ENCODE data around the gene GPM6B. TPM values are rescaled to one million over a fixed set of nuclear protein-coding genes. Genes with fewer than 3 reads are reported as not detected.

Gene GPM6B
- total RNA-seq, 1 donor from 2014 or later: 516 TPM

- DNase-seq: no peak
- no peaks in the 10 kb centered on the region for H3K36me3 Mint-ChIP-seq (ENCODE audit: unreplicated experiment)
- no peak overlapping the region for H3K4me3 Mint-ChIP-seq (ENCODE audit: unreplicated experiment)
- H3K4me1 Mint-ChIP-seq (ENCODE audit: low read depth, unreplicated experiment): peaks cover 4% of the 10 kb centered on the region
- H3K27me3 Mint-ChIP-seq (ENCODE audit: unreplicated experiment): no peaks in the 10 kb centered on the region
- no peak for TF ChIP-seq CTCF (IDR thresholded peaks at IDR 0.05; ENCODE audit: partially characterized antibody, unreplicated experiment)
- no peak overlapping the region for H3K27ac Mint-ChIP-seq (ENCODE audit: unreplicated experiment)
- no peaks in the 10 kb centered on the region for H3K9me3 Mint-ChIP-seq (ENCODE audit: unreplicated experiment)
Measured at GRCh38 chrX:13776387-13776786, 40.5 kb downstream of the GPM6B start.

- Mint-ChIP-seq H3K36me3 (ENCODE audit: unreplicated experiment) (no peaks in the 10 kb centered on the region), H3K9me3 (ENCODE audit: unreplicated experiment) (no peaks in the 10 kb centered on the region), H3K27me3 (ENCODE audit: unreplicated experiment) (no peaks in the 10 kb centered on the region), H3K27ac (ENCODE audit: unreplicated experiment) (no peak overlapping the region), H3K4me1 (ENCODE audit: low read depth, unreplicated experiment) (peaks cover 4% of the 10 kb centered on the region), H3K4me3 (ENCODE audit: unreplicated experiment) (no peak overlapping the region)
- no peak for TF ChIP-seq CTCF (IDR thresholded peaks at IDR 0.05; ENCODE audit: partially characterized antibody, unreplicated experiment)
- DNase-seq: no peak
Measured at GRCh38 chrX:13775837-13776236, 41.1 kb downstream of the GPM6B start.

GRCh38 chrX:13774696-13775095, 42.2 kb downstream of the GPM6B start:
- no peak for TF ChIP-seq CTCF (IDR thresholded peaks at IDR 0.05; ENCODE audit: partially characterized antibody, unreplicated experiment)
- Mint-ChIP-seq H3K36me3 (ENCODE audit: unreplicated experiment) (no peaks in the 10 kb centered on the region), H3K27me3 (ENCODE audit: unreplicated experiment) (no peaks in the 10 kb centered on the region), H3K4me1 (ENCODE audit: low read depth, unreplicated experiment) (peaks cover 6% of the 10 kb centered on the region), H3K27ac (ENCODE audit: unreplicated experiment) (no peak overlapping the region), H3K4me3 (ENCODE audit: unreplicated experiment) (no peak overlapping the region), H3K9me3 (ENCODE audit: unreplicated experiment) (no peaks in the 10 kb centered on the region)
- no peak for DNase-seq

GRCh38 chrX:13770013-13770535, 46.8 kb downstream of the GPM6B start:
- no peak overlapping the region for H3K4me3 Mint-ChIP-seq (ENCODE audit: unreplicated experiment)
- no peaks in the 10 kb centered on the region for H3K36me3 Mint-ChIP-seq (ENCODE audit: unreplicated experiment)
- H3K27ac Mint-ChIP-seq (ENCODE audit: unreplicated experiment): peak overlapping the region; percentile 55
- no peak for DNase-seq
- no peak for TF ChIP-seq CTCF (IDR thresholded peaks at IDR 0.05; ENCODE audit: partially characterized antibody, unreplicated experiment)
- peaks cover 19% of the 10 kb centered on the region for H3K4me1 Mint-ChIP-seq (ENCODE audit: low read depth, unreplicated experiment)
- H3K27me3 Mint-ChIP-seq (ENCODE audit: unreplicated experiment): peaks cover 3% of the 10 kb centered on the region
- peaks cover 7% of the 10 kb centered on the region for H3K9me3 Mint-ChIP-seq (ENCODE audit: unreplicated experiment)

GRCh38 chrX:13768939-13769338, 48.0 kb downstream of the GPM6B start:
- H3K27me3 Mint-ChIP-seq (ENCODE audit: unreplicated experiment): peaks cover 3% of the 10 kb centered on the region
- peaks cover 22% of the 10 kb centered on the region for H3K4me1 Mint-ChIP-seq (ENCODE audit: low read depth, unreplicated experiment)
- no peak for TF ChIP-seq CTCF (IDR thresholded peaks at IDR 0.05; ENCODE audit: partially characterized antibody, unreplicated experiment)
- H3K27ac Mint-ChIP-seq (ENCODE audit: unreplicated experiment): peak overlapping the region; percentile 33
- no peak for DNase-seq
- H3K36me3 Mint-ChIP-seq (ENCODE audit: unreplicated experiment): no peaks in the 10 kb centered on the region
- no peak overlapping the region for H3K4me3 Mint-ChIP-seq (ENCODE audit: unreplicated experiment)
- H3K9me3 Mint-ChIP-seq (ENCODE audit: unreplicated experiment): peaks cover 7% of the 10 kb centered on the region

All from glutamatergic neuron (in vitro differentiated cells).